Measurements from ENCODE around the gene B4GALNT2.

GRCh38 chr17:49196520-49196919 is 64.0 kb downstream of the B4GALNT2 start:
- no peak for TF ChIP-seq CTCF (IDR thresholded peaks at IDR 0.05; ENCODE audit: low read depth, low read length, poor library complexity, severe bottlenecking)
- TF ChIP-seq EZH2phosphoT487 (IDR thresholded peaks at IDR 0.05; ENCODE audit: borderline replicate concordance, low read length), result no peak
